ENCODE results near the gene FCHSD1. TPM values are rescaled to one million over a fixed set of nuclear protein-coding genes. Genes with fewer than 3 reads are reported as not detected.

Gene FCHSD1
- total RNA-seq, 1 donor from 2014 or later = 40.6 TPM

DNA sequence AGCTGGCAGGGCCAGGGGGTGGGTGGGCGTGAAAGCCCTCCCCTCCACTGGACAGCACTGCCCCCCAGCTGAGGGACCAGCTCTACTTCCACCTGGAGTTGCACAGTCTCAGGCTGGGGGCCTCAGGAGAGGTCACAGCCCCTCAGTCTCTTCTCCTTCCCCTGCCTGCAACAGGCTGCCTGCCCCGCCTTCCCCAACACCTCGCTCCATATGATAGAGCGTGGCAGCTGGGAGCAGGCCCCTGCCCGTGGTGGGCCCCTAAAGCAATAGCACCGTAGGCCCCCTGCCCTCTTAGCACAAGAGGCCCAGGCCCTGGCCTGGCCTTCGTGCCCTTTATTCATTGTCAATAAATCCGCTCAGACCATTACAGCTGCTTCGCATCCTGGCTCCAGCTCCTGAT lies 10.5 kb downstream of the FCHSD1 start:
- Histone ChIP-seq H3K27me3 (ENCODE audit: insufficient read depth, low read length) (no peaks in the 10 kb centered on the region), H3K4me3 (ENCODE audit: insufficient read depth, low read depth, low read length) (no peak overlapping the region), H3K36me3 (ENCODE audit: insufficient read depth, low read length) (peaks cover under 1% of the 10 kb centered on the region), H3K9me3 (ENCODE audit: insufficient read depth, low read depth, low read length) (no peaks in the 10 kb centered on the region), H3K79me2 (ENCODE audit: insufficient read depth, low read length) (peaks cover 10% of the 10 kb centered on the region), H3K4me2 (ENCODE audit: low read length) (no peak overlapping the region), H3K9ac (ENCODE audit: low read length) (no peak overlapping the region), H3K4me1 (ENCODE audit: insufficient read depth, low read length) (peaks cover 14% of the 10 kb centered on the region), H4K20me1 (ENCODE audit: insufficient read depth, low read length) (peaks cover 40% of the 10 kb centered on the region), H2AFZ (ENCODE audit: low read depth, low read length) (no peak overlapping the region), H3K27ac (ENCODE audit: low read depth, low read length) (no peak overlapping the region)
- no peaks in the 10 kb centered on the region for H3K27me3 Mint-ChIP-seq (ENCODE audit: low read depth, unreplicated experiment)
- H3K4me3 Mint-ChIP-seq (ENCODE audit: unreplicated experiment) = no peak overlapping the region
- H3K36me3 Mint-ChIP-seq (ENCODE audit: low read depth, unreplicated experiment) = peaks cover 22% of the 10 kb centered on the region
- FAIRE-seq (no peak), DNase-seq (ENCODE audit: low read depth) (no peak)
- H3K9me3 Mint-ChIP-seq (ENCODE audit: unreplicated experiment) = no peaks in the 10 kb centered on the region
- H3K27ac Mint-ChIP-seq (ENCODE audit: unreplicated experiment) = no peak overlapping the region
- peaks cover 10% of the 10 kb centered on the region for H3K4me1 Mint-ChIP-seq (ENCODE audit: low read depth, unreplicated experiment)
- TF ChIP-seq, protein P1, sequence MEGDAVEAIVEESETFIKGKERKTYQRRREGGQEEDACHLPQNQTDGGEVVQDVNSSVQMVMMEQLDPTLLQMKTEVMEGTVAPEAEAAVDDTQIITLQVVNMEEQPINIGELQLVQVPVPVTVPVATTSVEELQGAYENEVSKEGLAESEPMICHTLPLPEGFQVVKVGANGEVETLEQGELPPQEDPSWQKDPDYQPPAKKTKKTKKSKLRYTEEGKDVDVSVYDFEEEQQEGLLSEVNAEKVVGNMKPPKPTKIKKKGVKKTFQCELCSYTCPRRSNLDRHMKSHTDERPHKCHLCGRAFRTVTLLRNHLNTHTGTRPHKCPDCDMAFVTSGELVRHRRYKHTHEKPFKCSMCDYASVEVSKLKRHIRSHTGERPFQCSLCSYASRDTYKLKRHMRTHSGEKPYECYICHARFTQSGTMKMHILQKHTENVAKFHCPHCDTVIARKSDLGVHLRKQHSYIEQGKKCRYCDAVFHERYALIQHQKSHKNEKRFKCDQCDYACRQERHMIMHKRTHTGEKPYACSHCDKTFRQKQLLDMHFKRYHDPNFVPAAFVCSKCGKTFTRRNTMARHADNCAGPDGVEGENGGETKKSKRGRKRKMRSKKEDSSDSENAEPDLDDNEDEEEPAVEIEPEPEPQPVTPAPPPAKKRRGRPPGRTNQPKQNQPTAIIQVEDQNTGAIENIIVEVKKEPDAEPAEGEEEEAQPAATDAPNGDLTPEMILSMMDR (IDR thresholded peaks at IDR 0.05; ENCODE audit: insufficient read depth, low read depth, low read length) = no peak
- no peak for TF ChIP-seq EZH2 (IDR thresholded peaks at IDR 0.05; ENCODE audit: insufficient read depth, low read length)

DNA sequence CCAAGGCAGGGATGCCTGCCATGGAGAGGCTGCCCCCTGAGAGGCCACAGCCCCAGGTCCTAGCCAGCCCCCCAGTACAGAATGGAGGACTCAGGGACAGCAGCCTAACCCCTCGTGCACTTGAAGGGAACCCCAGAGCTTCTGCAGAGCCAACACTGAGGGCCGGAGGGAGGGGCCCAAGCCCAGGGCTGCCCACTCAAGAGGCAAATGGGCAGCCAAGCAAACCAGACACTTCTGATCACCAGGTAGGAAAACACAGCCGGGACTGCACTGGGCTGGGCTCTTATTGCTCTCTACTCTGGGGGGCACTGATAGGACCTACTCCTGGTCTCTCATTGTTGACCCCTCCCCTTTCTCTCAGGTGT lies 11.2 kb downstream of the FCHSD1 start:
- Histone ChIP-seq H3K79me2 (ENCODE audit: insufficient read depth, low read length) (peaks cover 16% of the 10 kb centered on the region), H3K4me1 (ENCODE audit: insufficient read depth, low read length) (peaks cover 18% of the 10 kb centered on the region), H3K27me3 (ENCODE audit: insufficient read depth, low read length) (no peaks in the 10 kb centered on the region), H3K27ac (ENCODE audit: low read depth, low read length) (no peak overlapping the region), H3K4me3 (ENCODE audit: insufficient read depth, low read depth, low read length) (no peak overlapping the region), H2AFZ (ENCODE audit: low read depth, low read length) (no peak overlapping the region), H3K36me3 (ENCODE audit: insufficient read depth, low read length) (no peaks in the 10 kb centered on the region), H3K4me2 (ENCODE audit: low read length) (no peak overlapping the region), H3K9ac (ENCODE audit: low read length) (no peak overlapping the region), H4K20me1 (ENCODE audit: insufficient read depth, low read length) (peaks cover 46% of the 10 kb centered on the region), H3K9me3 (ENCODE audit: insufficient read depth, low read depth, low read length) (no peaks in the 10 kb centered on the region)
- H3K4me3 Mint-ChIP-seq (ENCODE audit: unreplicated experiment) = no peak overlapping the region
- no peak overlapping the region for H3K27ac Mint-ChIP-seq (ENCODE audit: unreplicated experiment)
- H3K4me1 Mint-ChIP-seq (ENCODE audit: low read depth, unreplicated experiment) = peaks cover 16% of the 10 kb centered on the region
- TF ChIP-seq, protein P1 (IDR thresholded peaks at IDR 0.05; ENCODE audit: insufficient read depth, low read depth, low read length) = no peak
- TF ChIP-seq EZH2 (IDR thresholded peaks at IDR 0.05; ENCODE audit: insufficient read depth, low read length) = no peak
- no peak for DNase-seq (ENCODE audit: low read depth)
- no peak for FAIRE-seq
- H3K9me3 Mint-ChIP-seq (ENCODE audit: unreplicated experiment) = no peaks in the 10 kb centered on the region
- H3K27me3 Mint-ChIP-seq (ENCODE audit: low read depth, unreplicated experiment) = no peaks in the 10 kb centered on the region
- H3K36me3 Mint-ChIP-seq (ENCODE audit: low read depth, unreplicated experiment) = peaks cover 20% of the 10 kb centered on the region

DNA sequence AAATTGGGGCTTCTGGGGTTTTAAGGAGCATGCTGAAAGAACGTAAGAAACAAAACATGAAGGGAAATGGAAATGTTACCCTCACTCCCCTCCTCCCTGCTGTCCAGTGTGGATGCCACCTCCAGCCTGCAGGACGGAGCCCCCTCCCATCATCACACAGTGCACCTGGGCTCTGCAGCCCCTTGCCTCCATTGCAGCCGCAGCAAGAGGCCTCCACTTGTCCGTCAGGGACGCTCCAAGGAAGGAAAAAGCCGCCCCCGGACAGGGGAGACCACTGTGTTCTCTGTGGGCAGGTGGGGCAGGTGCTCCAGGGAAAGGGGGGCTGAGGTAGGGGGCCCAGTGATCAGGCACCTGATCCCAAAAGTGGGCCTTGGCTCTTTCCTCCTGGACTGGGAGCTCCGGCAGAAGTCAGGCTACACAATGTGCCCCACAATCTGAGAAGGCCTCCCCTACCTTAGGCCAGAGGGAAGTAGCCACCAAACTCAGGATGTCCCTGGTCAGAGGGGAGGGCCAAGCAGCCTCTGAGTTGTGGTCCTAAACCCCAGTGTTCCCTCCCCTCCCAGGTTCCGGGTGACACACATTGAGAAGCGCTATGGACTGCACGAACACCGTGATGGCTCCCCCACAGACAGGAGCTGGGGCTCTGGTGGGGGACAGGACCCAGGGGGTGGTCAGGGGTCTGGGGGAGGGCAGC lies 11.7 kb downstream of the FCHSD1 start:
- TF ChIP-seq, protein P1 (IDR thresholded peaks at IDR 0.05; ENCODE audit: insufficient read depth, low read depth, low read length) = no peak
- TF ChIP-seq EZH2 (IDR thresholded peaks at IDR 0.05; ENCODE audit: insufficient read depth, low read length) = no peak
- Histone ChIP-seq H3K79me2 (ENCODE audit: insufficient read depth, low read length) (peaks cover 21% of the 10 kb centered on the region), H3K9me3 (ENCODE audit: insufficient read depth, low read depth, low read length) (no peaks in the 10 kb centered on the region), H3K4me3 (ENCODE audit: insufficient read depth, low read depth, low read length) (no peak overlapping the region), H3K27ac (ENCODE audit: low read depth, low read length) (no peak overlapping the region), H3K27me3 (ENCODE audit: insufficient read depth, low read length) (no peaks in the 10 kb centered on the region), H3K9ac (ENCODE audit: low read length) (no peak overlapping the region), H3K4me2 (ENCODE audit: low read length) (no peak overlapping the region), H4K20me1 (ENCODE audit: insufficient read depth, low read length) (peaks cover 52% of the 10 kb centered on the region), H3K36me3 (ENCODE audit: insufficient read depth, low read length) (no peaks in the 10 kb centered on the region), H2AFZ (ENCODE audit: low read depth, low read length) (no peak overlapping the region), H3K4me1 (ENCODE audit: insufficient read depth, low read length) (peaks cover 20% of the 10 kb centered on the region)
- no peaks in the 10 kb centered on the region for H3K9me3 Mint-ChIP-seq (ENCODE audit: unreplicated experiment)
- H3K27me3 Mint-ChIP-seq (ENCODE audit: low read depth, unreplicated experiment) = no peaks in the 10 kb centered on the region
- no peak overlapping the region for H3K4me3 Mint-ChIP-seq (ENCODE audit: unreplicated experiment)
- no peak for FAIRE-seq
- peaks cover 15% of the 10 kb centered on the region for H3K36me3 Mint-ChIP-seq (ENCODE audit: low read depth, unreplicated experiment)
- DNase-seq (ENCODE audit: low read depth) = no peak
- peaks cover 17% of the 10 kb centered on the region for H3K4me1 Mint-ChIP-seq (ENCODE audit: low read depth, unreplicated experiment)
- H3K27ac Mint-ChIP-seq (ENCODE audit: unreplicated experiment) = no peak overlapping the region
